Astrocyte (in vitro differentiated cells and primary cell): ENCODE data around the gene AHSA1.

ENCODE experiments used
- EZH2 ChIP-seq: IDR thresholded peaks from 2 replicates; pipeline ENCODE4 v1.6.1; 2012; ENCODE audit warnings: mild to moderate bottlenecking, low read length, inconsistent platforms; ENCODE audit not compliant: insufficient read depth
- TF ChIP-seq, protein P1 (sequence below): IDR thresholded peaks from 2 replicates; pipeline ENCODE4 v1.5.1; 2011; ENCODE audit warnings: low read depth, mild to moderate bottlenecking, inconsistent platforms, low read length, moderate library complexity; ENCODE audit not compliant: insufficient read depth

GRCh38 chr14:77475432-77476115 is 17.7 kb downstream of the AHSA1 start:
- TF ChIP-seq, protein P1, sequence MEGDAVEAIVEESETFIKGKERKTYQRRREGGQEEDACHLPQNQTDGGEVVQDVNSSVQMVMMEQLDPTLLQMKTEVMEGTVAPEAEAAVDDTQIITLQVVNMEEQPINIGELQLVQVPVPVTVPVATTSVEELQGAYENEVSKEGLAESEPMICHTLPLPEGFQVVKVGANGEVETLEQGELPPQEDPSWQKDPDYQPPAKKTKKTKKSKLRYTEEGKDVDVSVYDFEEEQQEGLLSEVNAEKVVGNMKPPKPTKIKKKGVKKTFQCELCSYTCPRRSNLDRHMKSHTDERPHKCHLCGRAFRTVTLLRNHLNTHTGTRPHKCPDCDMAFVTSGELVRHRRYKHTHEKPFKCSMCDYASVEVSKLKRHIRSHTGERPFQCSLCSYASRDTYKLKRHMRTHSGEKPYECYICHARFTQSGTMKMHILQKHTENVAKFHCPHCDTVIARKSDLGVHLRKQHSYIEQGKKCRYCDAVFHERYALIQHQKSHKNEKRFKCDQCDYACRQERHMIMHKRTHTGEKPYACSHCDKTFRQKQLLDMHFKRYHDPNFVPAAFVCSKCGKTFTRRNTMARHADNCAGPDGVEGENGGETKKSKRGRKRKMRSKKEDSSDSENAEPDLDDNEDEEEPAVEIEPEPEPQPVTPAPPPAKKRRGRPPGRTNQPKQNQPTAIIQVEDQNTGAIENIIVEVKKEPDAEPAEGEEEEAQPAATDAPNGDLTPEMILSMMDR = no peak
- no peak for TF ChIP-seq EZH2
